K562 (cell line): ENCODE results near the gene FOXP4. TPM values are rescaled to one million over a fixed set of nuclear protein-coding genes. Genes with fewer than 3 reads are reported as not detected.
A peak's percentile ranks its signal among the peaks of the same experiment; 100 is the strongest.

Experiments
- ATAC-seq: fragments of 200-7000 bp; cut with Tn5 transposase; 3 replicates; pipeline ENCODE4 v1.9.1; 2020; ENCODE audit warnings: moderate library complexity
- BruUV-seq: library from RNA; stranded (reverse); fragments of 400-500 nt; replicated peaks from 2 replicates; lab custom pipeline; 2021; lab: Mats Ljungman, UMichigan
- CTCF ChIA-PET: fragments of 300-600 bp; formaldehyde crosslinking; extraction: SDS; loops from one replicate; lab custom pipeline; 2021; ENCODE audit warnings: low intra/inter-chr PET ratio; lab: Yijun Ruan, JAX
- POLR2A ChIA-PET: fragments of 300-600, 350-650 bp; sonication (Branson Sonifier 250); formaldehyde crosslinking; extraction: SDS; loops from one replicate; lab custom pipeline; 2021; ENCODE audit warnings: antibody characterized with exemption, inconsistent platforms; lab: Yijun Ruan, JAX
- DNase-seq, 4 experiments: peaks; one replicate each; pipeline versions ENCODE4 v3.0.0 to v3.0.0-alpha.2; 2011 to 2018; ENCODE audit warnings: low spot score in 3 of 4, mixed read lengths in 3 of 4; ENCODE audit errors: extremely low read depth in 1 of 4
- FAIRE-seq: peaks from 2 replicates; lab custom pipeline; 2011; peaks lifted over from hg19 to GRCh38; lab: Jason Lieb, UNC
- H2AFZ ChIP-seq: 2 replicates; pipeline ENCODE4 v1.6.0; 2011; ENCODE audit warnings: low read depth, low read length, control low read depth, inconsistent platforms
- H3K27ac ChIP-seq: fragments of 200-600 bp; 3 replicates; pipeline ENCODE4 v1.8.0; 2011; ENCODE audit warnings: low read depth, mild to moderate bottlenecking, control low read depth, inconsistent platforms, low read length, moderate library complexity, mixed read lengths; ENCODE audit errors: extremely low read depth
- H3K27me3 ChIP-seq, 2 experiments: fragments of 300-600 bp in 1 of 2; 2 replicates in 1 of 2; 3 replicates in 1 of 2; pipeline versions ENCODE4 v1.6.0 to v1.8.0; 2011; ENCODE audit warnings: inconsistent platforms in 2 of 2, low read length in 2 of 2, mild to moderate bottlenecking in 1 of 2, mixed read lengths in 1 of 2, moderate library complexity in 1 of 2; ENCODE audit not compliant: control insufficient read depth in 2 of 2, insufficient read depth in 2 of 2
- H3K36me3 ChIP-seq: fragments of 300-600 bp; 3 replicates; pipeline ENCODE4 v1.8.0; 2011; ENCODE audit warnings: mild to moderate bottlenecking, low read length, inconsistent platforms; ENCODE audit not compliant: control insufficient read depth, insufficient read depth
- H3K4me1 ChIP-seq, 2 experiments: fragments of 200-600 bp in 1 of 2; replicated peaks in 1 of 2; 2 replicates in 1 of 2; 3 replicates in 1 of 2; pipeline versions ENCODE4 v1.5.1 to v1.8.0; 2011; ENCODE audit warnings: inconsistent platforms in 2 of 2, low read length in 2 of 2, mild to moderate bottlenecking in 1 of 2, mixed read lengths in 1 of 2, moderate library complexity in 1 of 2; ENCODE audit not compliant: control insufficient read depth in 2 of 2, insufficient read depth in 2 of 2
- H3K4me2 ChIP-seq: 2 replicates; pipeline ENCODE4 v1.6.1; 2011; ENCODE audit warnings: low read length, control low read depth, inconsistent platforms, mixed read lengths; ENCODE audit not compliant: insufficient read depth
- H3K4me3 ChIP-seq: fragments of 200-600 bp; sonication (generic), shearing (Covaris generic); 2 replicates; pipeline ENCODE4 v1.5.1; 2016; ENCODE audit warnings: control low read depth, inconsistent platforms
- H3K79me2 ChIP-seq: fragments of 200-600 bp; 3 replicates; pipeline ENCODE4 v1.8.0; 2011; ENCODE audit warnings: low read length, inconsistent platforms; ENCODE audit not compliant: control insufficient read depth, insufficient read depth
- H3K9ac ChIP-seq, 2 experiments: 2 replicates each; pipeline versions ENCODE4 v1.6.0 to v1.6.1; 2011; ENCODE audit warnings: low read depth in 2 of 2, low read length in 2 of 2, control low read depth in 1 of 2, inconsistent platforms in 1 of 2, mild to moderate bottlenecking in 1 of 2, mixed read lengths in 1 of 2; ENCODE audit not compliant: insufficient read depth in 1 of 2
- H3K9me1 ChIP-seq: one replicate; pipeline ENCODE4 v1.6.0; 2011; ENCODE audit warnings: inconsistent platforms, mild to moderate bottlenecking, low read length, moderate library complexity; ENCODE audit not compliant: control insufficient read depth, insufficient read depth
- H3K9me3 ChIP-seq: replicated peaks from 2 replicates; pipeline ENCODE4 v1.5.1; 2011; ENCODE audit warnings: low read depth, low read length, inconsistent platforms; ENCODE audit not compliant: control insufficient read depth, insufficient read depth
- H4K20me1 ChIP-seq: replicated peaks from 2 replicates; pipeline ENCODE4 v1.6.1; 2011; ENCODE audit warnings: low read length, inconsistent platforms, mixed read lengths; ENCODE audit not compliant: control insufficient read depth, insufficient read depth
- COPS2 ChIP-seq: fragments of 450-650 bp; conservative IDR thresholded peaks from 2 replicates; pipeline ENCODE4 v1.6.1; 2016; ENCODE audit warnings: mild to moderate bottlenecking, moderate library complexity
- HDAC6 ChIP-seq: IDR thresholded peaks from 2 replicates; pipeline ENCODE4 v1.6.1; 2012; ENCODE audit warnings: low read depth, mild to moderate bottlenecking, control low read depth, inconsistent platforms, low read length, moderate library complexity
- KDM1A ChIP-seq, 2 experiments: fragments of 450-650 bp; IDR thresholded peaks; 2 replicates each; pipeline ENCODE4 v1.6.1; 2016; ENCODE audit warnings: mild to moderate bottlenecking in 2 of 2
- NFIC ChIP-seq: fragments of 450-650 bp; IDR thresholded peaks from 2 replicates; pipeline ENCODE4 v1.6.1; 2017; ENCODE audit warnings: mild to moderate bottlenecking, inconsistent platforms
- ZFPM2 ChIP-seq: fragments of 250-450 bp; sonication (Bioruptor Pico); IDR thresholded peaks from 2 replicates; pipeline ENCODE4 v1.5.1; 2022; ENCODE audit warnings: mild to moderate bottlenecking
- ZNF134 ChIP-seq: fragments of 250-450 bp; sonication (Bioruptor Pico); conservative IDR thresholded peaks from 2 replicates; pipeline ENCODE4 v1.4.0; 2020
- ZNF263 ChIP-seq: sonication (generic); formaldehyde crosslinking; IDR thresholded peaks from 2 replicates; pipeline ENCODE4 v1.8.0; 2022; ENCODE audit warnings: mild to moderate bottlenecking, missing genetic modification reagents, borderline replicate concordance
- ZNF589 ChIP-seq: fragments of 200-800 bp; sonication (Bioruptor generic); IDR thresholded peaks from 2 replicates; pipeline ENCODE4 v1.6.1; 2016; ENCODE audit warnings: low read depth, missing genetic modification characterization, missing compliant biosample characterization
- WGBS: fragments of 100-300 bp; shearing (Covaris generic); methylation state at CpG from one replicate; pipeline ENCODE4 v1.1.6; 2016; ENCODE audit warnings: low coverage, mixed read lengths; ENCODE audit not compliant: insufficient coverage; ENCODE audit errors: missing lambda C conversion rate; 5-methylcytosine and 5-hydroxymethylcytosine counted together
- in situ Hi-C: fragments of 300-500 bp; cut with MboI; formaldehyde crosslinking; loops from 4 replicates; pipeline ENCODE4 v1.15.0; 2018; ENCODE audit warnings: inconsistent platforms, mixed read lengths
- intact Hi-C: fragments of 100-400 bp; cut with micrococcal nuclease; formaldehyde crosslinking; loops from 2 replicates; pipeline ENCODE4 v1.14.2; 2022
- polyA plus RNA-seq, 8 experiments: library from polyadenylated mRNA; depleted of rRNA in 4 of 8; stranded (reverse) in 5 of 8; unstranded in 3 of 8; fragments of >200 nt; fragmentation: Nextera tagmentation in 2 of 8; fragmentation: Illumina TruSeq in 1 of 8; extraction: Ambion mirVana in 2 of 8; extraction: Trizol in 1 of 8; gene quantifications; 2 replicates each; pipeline versions ENCODE4 v1.2.1 to v1.2.3, GENCODE V29; 2011 to 2014; ENCODE audit warnings: inconsistent platforms in 1 of 8, missing spikeins in 1 of 8
- total RNA-seq, 7 experiments: library from RNA; depleted of rRNA in 6 of 7; stranded (reverse); fragments of >200 nt in 6 of 7; fragmentation: Illumina TruSeq in 2 of 7; extraction: Trizol in 2 of 7; gene quantifications; 2 replicates each; pipeline versions ENCODE4 v1.2.1 to v1.2.3, GENCODE V29; 2011 to 2021; ENCODE audit warnings: low replicate concordance in 1 of 7
- TF ChIP-seq, protein P1 (sequence below): sonication (generic); formaldehyde crosslinking; IDR thresholded peaks from 2 replicates; pipeline ENCODE4 v1.5.0; 2020; ENCODE audit warnings: missing genetic modification reagents
- TF ChIP-seq, protein P2 (sequence below), 2 experiments: fragments of 200-800 bp in 1 of 2; sonication (Bioruptor generic) in 1 of 2; sonication (generic) in 1 of 2; formaldehyde crosslinking in 1 of 2; IDR thresholded peaks in 1 of 2; conservative IDR thresholded peaks in 1 of 2; 2 replicates each; pipeline versions ENCODE4 v1.5.0 to v1.6.1; 2016 to 2020; ENCODE audit warnings: missing compliant biosample characterization in 1 of 2, missing genetic modification characterization in 1 of 2, missing genetic modification reagents in 1 of 2

FOXP4 gene
- total and polyA plus RNA-seq, 9 of the 15 experiments (the other 6 are each of a cell fraction or from before 2014, with no cell fraction given), result 0.11 to 29.4 (median 2.3) TPM

DNA sequence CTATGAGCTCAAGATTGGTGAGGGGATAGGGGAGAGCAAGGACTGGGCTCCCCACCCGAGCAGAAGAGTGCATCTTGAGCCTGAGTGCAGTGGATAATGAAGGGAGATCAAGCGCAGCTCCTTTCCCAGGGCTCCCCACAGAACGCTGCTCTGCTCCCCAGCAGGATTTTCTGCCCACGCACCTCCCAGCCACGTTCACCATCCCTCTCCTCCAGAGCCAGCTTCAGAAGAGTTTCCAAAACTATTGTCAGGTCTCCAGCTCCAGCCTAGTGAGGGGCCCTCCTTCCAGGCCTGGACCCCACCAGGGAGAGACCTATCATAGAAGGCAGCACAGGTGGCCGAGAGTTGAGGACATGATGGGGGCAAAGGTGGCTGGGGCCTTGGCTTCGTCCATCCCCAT, 34.5 kb downstream of the FOXP4 start (continued):
- TF ChIP-seq, protein P1, sequence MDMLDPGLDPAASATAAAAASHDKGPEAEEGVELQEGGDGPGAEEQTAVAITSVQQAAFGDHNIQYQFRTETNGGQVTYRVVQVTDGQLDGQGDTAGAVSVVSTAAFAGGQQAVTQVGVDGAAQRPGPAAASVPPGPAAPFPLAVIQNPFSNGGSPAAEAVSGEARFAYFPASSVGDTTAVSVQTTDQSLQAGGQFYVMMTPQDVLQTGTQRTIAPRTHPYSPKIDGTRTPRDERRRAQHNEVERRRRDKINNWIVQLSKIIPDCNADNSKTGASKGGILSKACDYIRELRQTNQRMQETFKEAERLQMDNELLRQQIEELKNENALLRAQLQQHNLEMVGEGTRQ, result no peak
- TF ChIP-seq ZNF134 (CRISPR knock-in tag), result no peak
- no peak for TF ChIP-seq ZFPM2 (CRISPR knock-in tag)
- no peak for TF ChIP-seq KDM1A (IDR thresholded peaks at IDR 0.05)
- TF ChIP-seq HDAC6, result no peak
- no peak for TF ChIP-seq ZNF589 (CRISPR knock-in tag)

DNA sequence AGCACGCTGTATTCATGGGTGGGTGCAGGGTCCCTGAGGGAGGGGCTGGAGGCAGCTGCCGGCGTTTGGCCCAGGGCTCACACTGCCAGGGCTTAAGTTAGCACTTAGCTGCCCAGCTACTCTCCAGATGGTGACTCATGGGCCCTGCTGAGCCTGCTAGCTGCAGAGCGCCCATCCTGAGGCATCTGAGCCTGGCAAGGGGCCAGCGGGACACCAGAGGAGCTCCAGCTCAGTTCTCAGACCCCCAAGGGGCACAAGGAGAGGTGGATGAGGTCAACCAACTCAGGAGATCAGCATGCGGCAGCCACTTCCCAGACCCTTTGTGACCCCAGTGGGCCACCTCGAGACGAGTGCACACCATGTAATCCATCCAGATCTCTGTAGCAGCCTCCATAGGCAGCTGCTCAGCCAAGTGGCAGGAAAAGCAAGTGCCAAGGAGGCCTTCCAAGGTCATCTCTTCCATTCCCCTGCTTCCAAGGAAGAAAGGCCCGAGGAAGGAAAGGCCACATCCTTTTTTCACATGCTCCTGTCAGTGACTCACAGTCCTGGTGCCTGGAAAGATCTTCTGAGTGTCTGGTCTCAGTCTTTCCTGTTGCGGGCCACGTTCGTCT, 35.3 kb downstream of the FOXP4 start:
- ATAC-seq, result no peak
- H3K36me3 ChIP-seq, result peaks cover 14% of the 10 kb centered on the region; the same call in 2 of the 3 replicates
- 79% methylated on average over 12 of the region's 12 CpGs for WGBS

More for the DNA sequence above, 35.3 kb downstream of the FOXP4 start:
- in situ Hi-C loops, result no loop called here
- H3K27me3 ChIP-seq, result no peaks in the 10 kb centered on the region
- FAIRE-seq (no peak), DNase-seq (no peak)
- no peak overlapping the region for H3K4me3 ChIP-seq
- H3K4me2 ChIP-seq, result no peak overlapping the region
- peak overlapping the region in 1 of 2 experiments; percentile 49; a peak in 1 of 4 replicates for H3K9ac ChIP-seq
- CTCF ChIA-PET, result no interaction called here
- no peaks in the 10 kb centered on the region for H3K79me2 ChIP-seq
- no TSS peak for BruUV-seq
- TF ChIP-seq COPS2, result no peak
- peak; percentile 23; the same call in 1 of the 2 replicates for TF ChIP-seq NFIC
- TF ChIP-seq, protein P2, sequence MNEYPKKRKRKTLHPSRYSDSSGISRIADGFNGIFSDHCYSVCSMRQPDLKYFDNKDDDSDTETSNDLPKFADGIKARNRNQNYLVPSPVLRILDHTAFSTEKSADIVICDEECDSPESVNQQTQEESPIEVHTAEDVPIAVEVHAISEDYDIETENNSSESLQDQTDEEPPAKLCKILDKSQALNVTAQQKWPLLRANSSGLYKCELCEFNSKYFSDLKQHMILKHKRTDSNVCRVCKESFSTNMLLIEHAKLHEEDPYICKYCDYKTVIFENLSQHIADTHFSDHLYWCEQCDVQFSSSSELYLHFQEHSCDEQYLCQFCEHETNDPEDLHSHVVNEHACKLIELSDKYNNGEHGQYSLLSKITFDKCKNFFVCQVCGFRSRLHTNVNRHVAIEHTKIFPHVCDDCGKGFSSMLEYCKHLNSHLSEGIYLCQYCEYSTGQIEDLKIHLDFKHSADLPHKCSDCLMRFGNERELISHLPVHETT (CRISPR knock-in tag; conservative IDR thresholded peaks at IDR 0.05 in 1 of 2, IDR thresholded peaks at IDR 0.05 in 1 of 2), result no peak
- TF ChIP-seq ZNF263, result no peak
- H3K4me1 ChIP-seq, result peaks cover 23 to 27% of the 10 kb centered on the region in 2 experiments
- intact Hi-C loops, result no loop called here
- H4K20me1 ChIP-seq, result 0 out of 2 replicates have a peak, but pooled peaks cover 3% of the 10 kb centered on the region
- H3K27ac ChIP-seq, result no peak overlapping the region
- H2AFZ ChIP-seq, result no peak overlapping the region
- POLR2A ChIA-PET, result interaction anchor here (1.0 kb wide), 1 partner anchor 120 kb away, joined by 3 read pairs; no protein-coding TSS in a partner anchor
- no peaks in the 10 kb centered on the region for H3K9me3 ChIP-seq
- H3K9me1 ChIP-seq, result no peaks in the 10 kb centered on the region
